NCI-H187 (cell line): ENCODE results near the gene PCNX1.

Source experiments
- DNase-seq, 2 experiments: peaks; one replicate each; lab custom pipeline; 2025; lab: John Stamatoyannopoulos, UW

The PCNX1 gene

GRCh38 chr14:70957710-70958109, 50.5 kb downstream of the PCNX1 start:
- no peak for DNase-seq

- DNase-seq = no peak
These were observed 55.7 kb downstream of the PCNX1 start for GRCh38 chr14:70962935-70963334.

GRCh38 chr14:70964492-70964891, 57.2 kb downstream of the PCNX1 start:
- DNase-seq = no peak

- no peak for DNase-seq
These were observed 64.3 kb downstream of the PCNX1 start for GRCh38 chr14:70971560-70971959.

GRCh38 chr14:70972107-70972976, 65.1 kb downstream of the PCNX1 start:
- DNase-seq = peak; percentile 61 to 79

- DNase-seq = no peak
These were observed 69.3 kb downstream of the PCNX1 start for GRCh38 chr14:70976591-70976990.

- DNase-seq = no peak
These were observed 74.0 kb downstream of the PCNX1 start for GRCh38 chr14:70981000-70981952.

GRCh38 chr14:70982200-70982599, 74.9 kb downstream of the PCNX1 start:
- DNase-seq = no peak

GRCh38 chr14:70987041-70987440, 79.8 kb downstream of the PCNX1 start:
- no peak for DNase-seq

- no peak for DNase-seq
These were observed 81.2 kb downstream of the PCNX1 start for GRCh38 chr14:70988452-70988851.

- DNase-seq = no peak
These were observed 86.7 kb downstream of the PCNX1 start for GRCh38 chr14:70993931-70994330.

- DNase-seq = no peak
These were observed 88.0 kb downstream of the PCNX1 start for GRCh38 chr14:70995211-70995610.

- DNase-seq = no peak
These were observed 88.4 kb downstream of the PCNX1 start for GRCh38 chr14:70995671-70996070.

- DNase-seq = no peak
These were observed 91.9 kb downstream of the PCNX1 start for GRCh38 chr14:70999117-70999516.

- DNase-seq = no peak
These were observed 92.8 kb downstream of the PCNX1 start for GRCh38 chr14:71000091-71000490.

- no peak for DNase-seq
These were observed 94.5 kb downstream of the PCNX1 start for GRCh38 chr14:71001742-71002141.

GRCh38 chr14:71003156-71003555, 95.9 kb downstream of the PCNX1 start:
- DNase-seq = no peak

- no peak for DNase-seq
These were observed 97.2 kb downstream of the PCNX1 start for GRCh38 chr14:71004481-71004880.

GRCh38 chr14:71005076-71005475, 97.8 kb downstream of the PCNX1 start:
- DNase-seq = no peak

- DNase-seq = no peak
These were observed 98.9 kb downstream of the PCNX1 start for GRCh38 chr14:71006200-71006563.

- DNase-seq = no peak
These were observed 104.2 kb downstream of the PCNX1 start for GRCh38 chr14:71011479-71011878.

GRCh38 chr14:71012888-71013287, 105.6 kb downstream of the PCNX1 start:
- DNase-seq = no peak
